Panc1 (cell line): Measurements from ENCODE around the gene COL16A1. TPM values are rescaled to one million over a fixed set of nuclear protein-coding genes. Genes with fewer than 3 reads are reported as not detected.

Experiments
- ATAC-seq: fragments of 200-7000 bp; cut with Tn5 transposase; 2 replicates; pipeline ENCODE4 v1.9.1; 2020; ENCODE audit warnings: mild to moderate bottlenecking, moderate library complexity
- BruUV-seq: library from RNA; stranded (reverse); fragments of 400-500 nt; replicated peaks from 2 replicates; lab custom pipeline; 2021; lab: Mats Ljungman, UMichigan
- CTCF ChIA-PET: fragments of 300-600 bp; sonication (Branson Sonifier 250); formaldehyde crosslinking; loops from one replicate; lab custom pipeline; 2022; ENCODE audit warnings: antibody characterized with exemption; lab: Charles Lee
- POLR2A ChIA-PET: fragments of 300-600 bp; sonication (Branson Sonifier 250); formaldehyde crosslinking; loops from one replicate; lab custom pipeline; 2022; ENCODE audit warnings: antibody characterized with exemption; lab: Charles Lee
- DNase-seq: peaks from one replicate; pipeline ENCODE4 v3.0.0-alpha.2; 2010; ENCODE audit warnings: low read depth, low spot score
- H3K27ac ChIP-seq: 2 replicates; pipeline ENCODE4 v1.5.1; 2011; ENCODE audit warnings: mild to moderate bottlenecking, low read length, inconsistent platforms
- H3K27me3 ChIP-seq: fragments of 200-500 bp; sonication (Bioruptor generic); 2 replicates; pipeline ENCODE4 v1.6.0; 2014; ENCODE audit warnings: low read length, inconsistent platforms; ENCODE audit not compliant: control insufficient read depth, insufficient read depth
- H3K36me3 ChIP-seq: fragments of 200-500 bp; sonication (Bioruptor generic); 2 replicates; pipeline ENCODE4 v1.5.1; 2014; ENCODE audit warnings: inconsistent platforms, mild to moderate bottlenecking, low read length, moderate library complexity; ENCODE audit not compliant: control insufficient read depth, insufficient read depth
- H3K4me1 ChIP-seq: 2 replicates; pipeline ENCODE4 v1.5.1; 2011; ENCODE audit warnings: inconsistent platforms, mild to moderate bottlenecking, low read length, moderate library complexity; ENCODE audit not compliant: control insufficient read depth, insufficient read depth
- H3K4me3 ChIP-seq, 2 experiments: 2 replicates each; pipeline ENCODE4 v1.5.1; 2011 to 2012; ENCODE audit warnings: low read depth in 2 of 2, low read length in 2 of 2, mild to moderate bottlenecking in 2 of 2, inconsistent platforms in 1 of 2, moderate library complexity in 1 of 2
- H3K9me3 ChIP-seq: fragments of 200-500 bp; sonication (Bioruptor generic); 2 replicates; pipeline ENCODE4 v1.5.1; 2014; ENCODE audit warnings: low read depth, mild to moderate bottlenecking, inconsistent platforms, low read length, moderate library complexity; ENCODE audit not compliant: control insufficient read depth, insufficient read depth
- POLR2AphosphoS5 ChIP-seq: IDR thresholded peaks from 2 replicates; pipeline ENCODE4 v1.6.1; 2012; ENCODE audit warnings: mild to moderate bottlenecking, low read depth, low read length, moderate library complexity
- SIN3A ChIP-seq: IDR thresholded peaks from 2 replicates; pipeline ENCODE4 v1.6.1; 2012; ENCODE audit warnings: low read depth, mild to moderate bottlenecking, low read length, moderate library complexity, borderline replicate concordance; ENCODE audit not compliant: insufficient read depth
- TCF7L2 ChIP-seq: IDR thresholded peaks from 2 replicates; pipeline ENCODE4 v1.6.1; 2011; ENCODE audit warnings: mild to moderate bottlenecking, low read depth, low read length, inconsistent platforms
- in situ Hi-C: cut with HindIII; loops from 2 replicates; pipeline ENCODE4 v1.10.0; 2016; ENCODE audit warnings: low sequenced_read_pairs, low pct_unique_long_range_greater_than_20kb
- intact Hi-C: fragments of 100-400 bp; cut with micrococcal nuclease; formaldehyde crosslinking; loops from one replicate; pipeline ENCODE4 v1.10.0; 2022; ENCODE audit not compliant: unreplicated experiment
- total RNA-seq: library from RNA; stranded (reverse); gene quantifications from one replicate; pipeline ENCODE4 v1.2.1, GENCODE V29; 2021; ENCODE audit not compliant: unreplicated experiment
- TF ChIP-seq, protein P1 (sequence below), 2 experiments: IDR thresholded peaks; 2 replicates each; pipeline ENCODE4 v1.6.1; 2011 to 2012; ENCODE audit warnings: low read depth in 2 of 2, control low read depth in 1 of 2, low read length in 1 of 2, mild to moderate bottlenecking in 1 of 2, moderate library complexity in 1 of 2; ENCODE audit not compliant: insufficient read depth in 1 of 2
- TF ChIP-seq, protein P2 (sequence below): fragments of 450-650 bp; IDR thresholded peaks from 2 replicates; pipeline ENCODE4 v1.5.1; 2017; ENCODE audit warnings: mild to moderate bottlenecking

COL16A1 gene
- total RNA-seq, 1 experiment from 2014 or later: 7.6 TPM

DNA sequence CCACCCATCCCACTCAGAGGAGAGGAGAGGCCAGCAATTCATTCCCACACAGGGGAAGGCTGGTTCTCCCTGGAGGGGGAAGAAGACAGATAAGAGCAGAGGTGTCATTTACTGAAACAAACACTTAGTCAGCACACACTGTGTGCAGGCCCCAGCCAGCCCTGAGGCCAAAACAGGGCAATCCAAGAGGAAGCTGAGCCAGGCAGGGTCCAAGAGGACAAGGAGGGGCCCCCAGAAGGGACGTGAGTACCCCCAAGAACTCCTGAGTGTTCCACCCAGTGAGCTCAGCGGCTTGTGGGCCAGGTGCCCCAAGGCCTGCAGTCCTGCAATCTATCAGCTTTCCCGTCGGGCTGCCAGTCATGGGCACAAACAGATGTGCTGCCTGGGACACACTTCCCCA, 44.5 kb upstream of the COL16A1 start:
- no peak for DNase-seq
- H3K9me3 ChIP-seq: no peaks in the 10 kb centered on the region
- no peaks in the 10 kb centered on the region for H3K27me3 ChIP-seq
- H3K4me3 ChIP-seq: no peak overlapping the region
- ChIA-PET CTCF (interaction anchor here (1.0 kb wide), 1 partner anchor 41 kb away, joined by 8 read pairs; no protein-coding TSS in a partner anchor), POLR2A (no interaction called here)
- peaks cover 36% of the 10 kb centered on the region for H3K4me1 ChIP-seq
- H3K27ac ChIP-seq: no peak overlapping the region
- in situ Hi-C loops (no loop called here), intact Hi-C loops (loop anchor here (10.0 kb wide), 1 partner anchor 84 kb away; no protein-coding TSS in a partner anchor)
- no peak for ATAC-seq
- TF ChIP-seq, protein P1, sequence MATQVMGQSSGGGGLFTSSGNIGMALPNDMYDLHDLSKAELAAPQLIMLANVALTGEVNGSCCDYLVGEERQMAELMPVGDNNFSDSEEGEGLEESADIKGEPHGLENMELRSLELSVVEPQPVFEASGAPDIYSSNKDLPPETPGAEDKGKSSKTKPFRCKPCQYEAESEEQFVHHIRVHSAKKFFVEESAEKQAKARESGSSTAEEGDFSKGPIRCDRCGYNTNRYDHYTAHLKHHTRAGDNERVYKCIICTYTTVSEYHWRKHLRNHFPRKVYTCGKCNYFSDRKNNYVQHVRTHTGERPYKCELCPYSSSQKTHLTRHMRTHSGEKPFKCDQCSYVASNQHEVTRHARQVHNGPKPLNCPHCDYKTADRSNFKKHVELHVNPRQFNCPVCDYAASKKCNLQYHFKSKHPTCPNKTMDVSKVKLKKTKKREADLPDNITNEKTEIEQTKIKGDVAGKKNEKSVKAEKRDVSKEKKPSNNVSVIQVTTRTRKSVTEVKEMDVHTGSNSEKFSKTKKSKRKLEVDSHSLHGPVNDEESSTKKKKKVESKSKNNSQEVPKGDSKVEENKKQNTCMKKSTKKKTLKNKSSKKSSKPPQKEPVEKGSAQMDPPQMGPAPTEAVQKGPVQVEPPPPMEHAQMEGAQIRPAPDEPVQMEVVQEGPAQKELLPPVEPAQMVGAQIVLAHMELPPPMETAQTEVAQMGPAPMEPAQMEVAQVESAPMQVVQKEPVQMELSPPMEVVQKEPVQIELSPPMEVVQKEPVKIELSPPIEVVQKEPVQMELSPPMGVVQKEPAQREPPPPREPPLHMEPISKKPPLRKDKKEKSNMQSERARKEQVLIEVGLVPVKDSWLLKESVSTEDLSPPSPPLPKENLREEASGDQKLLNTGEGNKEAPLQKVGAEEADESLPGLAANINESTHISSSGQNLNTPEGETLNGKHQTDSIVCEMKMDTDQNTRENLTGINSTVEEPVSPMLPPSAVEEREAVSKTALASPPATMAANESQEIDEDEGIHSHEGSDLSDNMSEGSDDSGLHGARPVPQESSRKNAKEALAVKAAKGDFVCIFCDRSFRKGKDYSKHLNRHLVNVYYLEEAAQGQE (IDR thresholded peaks at IDR 0.05; ENCODE audit: insufficient read depth in 1 of 2, low read depth in 2 of 2, low read length in 1 of 2): no peak
- no peak for TF ChIP-seq POLR2AphosphoS5
- TF ChIP-seq SIN3A: no peak
- TF ChIP-seq, protein P2, sequence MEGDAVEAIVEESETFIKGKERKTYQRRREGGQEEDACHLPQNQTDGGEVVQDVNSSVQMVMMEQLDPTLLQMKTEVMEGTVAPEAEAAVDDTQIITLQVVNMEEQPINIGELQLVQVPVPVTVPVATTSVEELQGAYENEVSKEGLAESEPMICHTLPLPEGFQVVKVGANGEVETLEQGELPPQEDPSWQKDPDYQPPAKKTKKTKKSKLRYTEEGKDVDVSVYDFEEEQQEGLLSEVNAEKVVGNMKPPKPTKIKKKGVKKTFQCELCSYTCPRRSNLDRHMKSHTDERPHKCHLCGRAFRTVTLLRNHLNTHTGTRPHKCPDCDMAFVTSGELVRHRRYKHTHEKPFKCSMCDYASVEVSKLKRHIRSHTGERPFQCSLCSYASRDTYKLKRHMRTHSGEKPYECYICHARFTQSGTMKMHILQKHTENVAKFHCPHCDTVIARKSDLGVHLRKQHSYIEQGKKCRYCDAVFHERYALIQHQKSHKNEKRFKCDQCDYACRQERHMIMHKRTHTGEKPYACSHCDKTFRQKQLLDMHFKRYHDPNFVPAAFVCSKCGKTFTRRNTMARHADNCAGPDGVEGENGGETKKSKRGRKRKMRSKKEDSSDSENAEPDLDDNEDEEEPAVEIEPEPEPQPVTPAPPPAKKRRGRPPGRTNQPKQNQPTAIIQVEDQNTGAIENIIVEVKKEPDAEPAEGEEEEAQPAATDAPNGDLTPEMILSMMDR: no peak
- TF ChIP-seq TCF7L2: no peak
- H3K36me3 ChIP-seq: no peaks in the 10 kb centered on the region
- BruUV-seq: no TSS peak

DNA sequence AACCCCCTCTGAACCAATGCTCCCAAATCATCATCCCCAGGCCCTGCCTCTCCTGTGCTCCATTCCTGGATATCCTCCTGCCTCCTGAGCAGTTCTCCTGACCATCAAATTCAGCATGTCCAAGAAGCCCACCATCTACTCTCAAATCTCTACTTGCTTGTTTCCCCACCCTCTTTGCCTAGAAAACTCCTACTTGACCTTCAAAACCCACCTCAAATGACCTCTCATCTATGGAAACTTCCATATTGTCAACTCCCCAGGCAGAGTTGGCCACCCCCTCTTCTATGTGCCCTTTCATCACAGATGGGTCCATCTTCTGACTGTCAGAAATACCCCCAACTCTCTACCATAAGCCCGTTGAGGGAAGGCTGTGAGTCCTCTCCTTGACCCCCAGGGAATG, 43.5 kb upstream of the COL16A1 start:
- POLR2A ChIA-PET: no interaction called here

DNA sequence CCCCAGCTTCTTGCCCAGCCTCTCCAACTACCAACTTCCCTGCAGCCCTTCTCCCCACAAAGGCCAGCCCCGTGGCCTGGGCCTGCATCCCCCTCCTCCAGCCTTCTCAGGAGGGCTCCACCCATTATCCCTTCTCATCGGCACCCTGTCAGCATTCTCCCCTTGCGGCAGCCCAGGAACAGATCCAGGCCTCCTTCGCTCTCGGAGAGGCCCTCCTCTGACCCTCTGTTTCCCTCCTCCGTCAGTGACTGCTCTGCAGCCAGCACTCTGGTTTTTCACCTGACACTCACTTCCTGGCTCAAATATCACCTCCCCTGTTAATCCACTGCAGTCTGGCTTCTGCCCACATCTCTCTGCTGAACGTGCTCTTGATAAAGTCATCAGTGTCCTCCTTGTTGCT, 42.9 kb upstream of the COL16A1 start:
- no peak overlapping the region for H3K4me3 ChIP-seq
- H3K4me1 ChIP-seq: peaks cover 36% of the 10 kb centered on the region
- intact Hi-C loops (loop anchor here (10.0 kb wide), 1 partner anchor 82 kb away; no protein-coding TSS in a partner anchor), in situ Hi-C loops (no loop called here)
- no peaks in the 10 kb centered on the region for H3K9me3 ChIP-seq
- BruUV-seq: no TSS peak
- POLR2A ChIA-PET: no interaction called here
- no peak for ATAC-seq
- DNase-seq: no peak
- H3K36me3 ChIP-seq: no peaks in the 10 kb centered on the region
- CTCF ChIA-PET: no interaction called here
- TF ChIP-seq TCF7L2 (no peak), SIN3A (no peak), POLR2AphosphoS5 (no peak)
- TF ChIP-seq, protein P1 (IDR thresholded peaks at IDR 0.05; ENCODE audit: insufficient read depth in 1 of 2, low read depth in 2 of 2, low read length in 1 of 2): no peak
- TF ChIP-seq, protein P2: no peak
- no peak overlapping the region for H3K27ac ChIP-seq
- H3K27me3 ChIP-seq: no peaks in the 10 kb centered on the region

More for the DNA sequence above, 43.5 kb upstream of the COL16A1 start:
- no peak for TF ChIP-seq TCF7L2
- H3K4me1 ChIP-seq: peaks cover 36% of the 10 kb centered on the region
- H3K4me3 ChIP-seq: no peak overlapping the region
- intact Hi-C loops (loop anchor here (10.0 kb wide), 1 partner anchor 83 kb away; no protein-coding TSS in a partner anchor), in situ Hi-C loops (no loop called here)
- no peaks in the 10 kb centered on the region for H3K27me3 ChIP-seq
- no peaks in the 10 kb centered on the region for H3K36me3 ChIP-seq
- CTCF ChIA-PET: no interaction called here
- H3K9me3 ChIP-seq: no peaks in the 10 kb centered on the region
- no peak overlapping the region for H3K27ac ChIP-seq
- no peak for ATAC-seq
- BruUV-seq: no TSS peak
- no peak for DNase-seq
